HT1080 (cell line): ENCODE data around the gene RNF125. TPM values are rescaled to one million over a fixed set of nuclear protein-coding genes. Genes with fewer than 3 reads are reported as not detected.

ENCODE experiments used
- DNase-seq: peaks from one replicate; pipeline ENCODE4 v3.0.0-alpha.2; 2015; ENCODE audit warnings: low read depth
- total RNA-seq: library from RNA; depleted of rRNA; stranded (reverse); fragments of >200 nt; shearing (Covaris generic); gene quantifications from 2 replicates; pipeline ENCODE4 v1.2.3, GENCODE V29; 2014

Gene RNF125
- total RNA-seq, 1 experiment from 2014 or later = 2.1 TPM

DNA sequence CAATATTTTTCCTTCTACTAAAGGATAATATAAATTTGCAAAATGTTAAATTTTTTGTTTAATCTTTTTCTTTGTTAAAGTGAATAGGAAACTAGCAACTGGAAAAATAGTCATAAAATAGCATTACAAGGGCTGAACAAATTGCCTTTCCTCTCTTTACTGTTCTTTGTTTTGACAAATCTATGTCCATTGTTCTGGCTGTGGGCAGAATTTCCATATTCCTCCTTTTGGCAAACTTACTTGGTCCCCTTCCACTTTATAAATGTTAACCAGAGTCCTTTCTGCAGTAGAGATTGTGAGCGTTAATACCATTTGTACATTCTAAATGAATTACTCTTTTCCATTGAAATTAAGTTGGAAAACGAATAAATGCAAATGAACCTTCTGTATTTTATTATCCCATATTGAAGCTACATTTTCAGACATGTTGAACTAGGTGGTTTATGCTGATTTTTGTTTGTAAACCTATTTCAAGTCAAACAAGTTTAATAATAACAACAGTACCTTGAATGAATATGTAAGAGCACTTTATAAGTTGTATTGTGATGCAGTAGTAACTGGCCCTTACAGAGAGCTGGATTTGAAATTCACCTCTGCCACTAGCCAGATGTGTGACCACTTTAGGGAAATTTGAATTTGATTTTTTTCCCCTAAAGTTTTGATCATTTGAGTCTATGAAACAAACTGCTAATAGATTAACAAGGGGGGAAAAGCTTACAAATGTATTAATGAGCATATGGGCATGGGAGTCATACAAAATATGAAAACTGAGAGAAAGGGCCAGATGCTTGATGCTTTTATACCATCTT lies 3.3 kb downstream of the RNF125 start:
- no peak for DNase-seq

DNA sequence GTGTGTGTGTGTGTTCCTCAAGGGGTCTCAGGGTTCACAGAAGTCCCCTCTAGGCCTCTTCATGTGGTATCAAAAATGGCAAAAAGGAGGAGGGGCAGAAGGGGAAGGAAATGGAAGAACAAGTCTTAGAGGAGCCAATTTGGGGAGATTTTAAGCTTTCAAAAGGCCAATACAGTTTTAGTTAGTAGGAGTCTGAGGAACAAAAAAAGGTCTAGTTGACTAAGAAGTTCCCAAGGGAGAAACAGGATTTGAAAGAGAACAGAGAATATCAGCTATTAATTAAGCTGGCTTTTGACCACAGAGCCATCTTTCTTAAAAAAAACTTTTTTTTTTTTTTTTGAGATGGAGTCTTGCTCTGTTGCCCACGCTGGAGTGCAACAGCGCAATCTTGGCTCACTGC lies 7.1 kb downstream of the RNF125 start:
- DNase-seq = no peak

DNA sequence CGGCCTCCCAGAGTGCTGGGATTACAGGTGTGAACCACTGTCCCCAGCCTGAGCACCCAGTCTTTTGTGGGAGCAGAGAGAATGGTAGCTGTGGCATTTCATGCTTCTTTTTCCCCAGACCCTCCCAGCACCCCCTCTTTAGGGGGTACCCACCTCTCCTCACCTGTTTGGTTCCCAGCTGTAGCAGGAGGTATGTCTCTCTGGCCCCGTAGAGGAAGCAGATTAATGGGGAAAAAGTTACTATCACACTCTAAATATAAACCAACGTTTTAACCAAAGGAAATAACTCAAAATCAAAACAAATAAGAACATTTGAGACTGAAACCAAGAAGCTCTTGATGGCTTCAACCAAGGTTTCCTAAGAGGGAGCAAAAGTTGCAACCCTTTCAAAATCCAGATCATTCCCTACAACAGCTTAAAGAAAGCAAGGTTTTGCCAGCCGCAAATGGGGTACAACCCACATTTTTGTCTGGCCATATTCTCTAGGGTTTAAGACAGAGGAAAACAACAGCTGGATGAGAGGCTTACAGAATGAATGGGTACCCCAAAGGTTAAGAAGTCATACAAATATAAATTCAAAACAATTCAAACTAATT lies 8.0 kb downstream of the RNF125 start:
- DNase-seq = no peak

DNA sequence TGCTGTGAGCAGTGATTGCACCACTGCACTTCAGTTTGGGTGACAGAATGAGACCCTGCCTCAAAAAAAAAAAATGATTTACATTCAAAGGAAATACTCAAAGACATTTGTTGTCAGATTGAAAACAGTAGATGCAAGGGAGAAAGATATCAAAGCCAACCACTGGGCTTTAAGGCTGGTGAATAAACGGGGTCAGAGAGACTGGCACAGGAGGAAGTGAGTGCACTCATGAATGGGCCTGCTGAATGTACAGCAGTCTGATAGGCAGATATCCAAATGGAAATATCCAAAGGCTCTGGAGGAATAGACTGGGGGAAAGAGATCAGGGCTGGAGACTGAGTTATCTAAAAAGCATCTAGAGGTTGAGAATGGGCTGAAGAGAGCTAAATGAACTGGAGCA lies 10.9 kb downstream of the RNF125 start:
- DNase-seq = no peak

DNA sequence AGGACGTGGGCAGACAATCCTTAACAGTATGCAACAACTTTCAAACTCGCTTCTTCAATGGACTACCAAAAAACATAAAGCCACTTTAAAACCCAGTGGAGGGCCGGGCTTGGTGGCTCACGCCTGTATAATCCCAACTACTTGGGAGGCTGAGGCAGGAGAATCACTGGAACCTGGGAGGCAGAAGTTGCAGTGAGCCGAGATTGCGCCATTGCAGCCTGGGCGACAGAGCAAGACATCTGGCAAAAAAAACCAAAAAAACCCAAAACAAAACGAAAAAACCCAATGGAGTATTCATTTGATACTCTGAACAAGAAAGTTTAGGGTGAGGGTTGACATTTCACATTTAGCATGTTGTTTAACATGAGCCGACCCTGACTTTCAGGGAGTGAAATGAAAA lies 14.0 kb downstream of the RNF125 start:
- no peak for DNase-seq

DNA sequence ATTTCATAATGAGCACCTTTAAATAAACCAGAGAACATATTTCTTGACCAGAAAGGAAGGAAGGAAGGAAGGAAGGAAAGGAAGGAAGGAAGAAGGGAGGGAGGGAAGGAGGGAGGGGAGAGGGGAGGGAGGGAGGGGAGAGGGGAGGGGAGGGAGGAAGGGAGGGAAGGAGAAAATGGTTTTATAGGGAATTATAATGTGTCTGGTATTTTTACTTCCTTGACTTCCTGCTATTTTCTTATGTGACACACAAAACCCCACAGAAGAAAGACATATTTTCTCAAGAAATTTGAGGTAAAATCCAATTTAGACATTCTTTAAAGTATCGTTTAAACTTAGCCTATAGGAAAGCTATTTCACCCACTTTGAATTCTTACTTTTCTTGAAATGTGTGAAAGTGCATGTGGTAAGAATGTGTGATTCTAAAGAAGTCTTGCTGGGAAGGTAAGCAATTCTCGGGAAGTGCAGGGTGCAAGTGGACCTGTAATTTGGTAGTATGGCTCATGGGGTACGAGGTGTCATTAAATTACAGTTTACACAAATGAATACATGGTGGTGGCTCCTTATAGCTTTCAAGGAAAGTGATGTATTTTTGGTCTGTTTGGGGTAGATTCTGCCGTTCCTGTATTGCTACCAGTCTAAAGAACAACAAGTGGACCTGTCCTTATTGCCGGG lies 18.0 kb downstream of the RNF125 start:
- no peak for DNase-seq

DNA sequence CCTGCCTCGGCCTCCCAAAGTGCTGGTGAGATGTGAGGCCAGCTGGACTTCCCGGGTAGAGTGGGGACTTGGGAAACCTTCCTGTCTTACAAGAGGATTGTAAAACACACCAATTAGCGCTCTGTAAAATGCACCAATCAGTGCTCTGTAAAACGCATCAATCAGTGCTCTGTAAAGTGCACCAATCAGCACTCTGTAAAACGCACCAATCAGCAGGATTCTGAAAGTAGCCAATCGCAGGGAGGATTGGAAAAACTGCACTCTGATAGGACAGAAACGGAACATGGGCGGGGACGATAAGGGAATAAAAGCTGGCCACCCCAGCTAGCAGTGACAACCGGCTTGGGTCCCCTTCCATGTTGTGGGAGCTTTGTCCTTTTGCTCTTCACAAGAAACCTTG lies 19.0 kb downstream of the RNF125 start:
- DNase-seq = no peak

DNA sequence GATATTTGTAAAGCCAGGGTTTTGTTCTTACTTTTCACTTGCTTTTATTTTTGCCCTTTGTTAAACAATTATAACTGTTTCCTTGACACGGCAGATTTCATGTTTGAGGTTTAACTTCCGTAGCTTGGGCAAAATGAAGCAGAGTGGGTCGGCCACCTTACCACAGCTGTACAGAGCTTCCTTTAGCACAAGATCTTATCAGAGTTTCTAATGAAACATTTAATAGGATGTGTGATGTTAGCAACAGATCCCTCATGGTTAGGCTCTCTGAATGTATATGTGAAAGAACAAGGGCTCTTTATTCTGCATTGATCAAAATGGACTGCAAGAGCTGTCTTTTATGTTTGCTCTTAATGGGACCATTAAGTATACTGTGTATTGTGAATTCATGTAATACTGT lies 22.3 kb downstream of the RNF125 start:
- DNase-seq = no peak

DNA sequence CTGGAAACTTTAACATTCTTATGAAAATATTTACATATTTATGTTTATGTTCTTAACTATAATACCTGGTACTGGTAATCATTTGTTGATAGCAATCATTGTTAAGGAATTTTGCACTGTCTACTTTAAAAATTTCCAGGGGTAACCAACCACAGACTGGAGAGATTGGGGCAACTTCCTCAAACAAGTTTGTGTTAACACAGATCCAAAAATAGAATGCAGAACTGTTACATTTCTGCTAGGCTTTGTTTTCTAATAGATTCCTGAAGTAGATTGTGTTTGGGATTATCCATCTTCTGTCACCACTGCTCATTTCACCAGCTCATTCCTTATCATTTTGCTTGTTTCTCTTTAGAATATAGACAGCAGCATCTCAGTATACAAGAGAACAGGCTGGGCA lies 23.7 kb downstream of the RNF125 start:
- DNase-seq = no peak

DNA sequence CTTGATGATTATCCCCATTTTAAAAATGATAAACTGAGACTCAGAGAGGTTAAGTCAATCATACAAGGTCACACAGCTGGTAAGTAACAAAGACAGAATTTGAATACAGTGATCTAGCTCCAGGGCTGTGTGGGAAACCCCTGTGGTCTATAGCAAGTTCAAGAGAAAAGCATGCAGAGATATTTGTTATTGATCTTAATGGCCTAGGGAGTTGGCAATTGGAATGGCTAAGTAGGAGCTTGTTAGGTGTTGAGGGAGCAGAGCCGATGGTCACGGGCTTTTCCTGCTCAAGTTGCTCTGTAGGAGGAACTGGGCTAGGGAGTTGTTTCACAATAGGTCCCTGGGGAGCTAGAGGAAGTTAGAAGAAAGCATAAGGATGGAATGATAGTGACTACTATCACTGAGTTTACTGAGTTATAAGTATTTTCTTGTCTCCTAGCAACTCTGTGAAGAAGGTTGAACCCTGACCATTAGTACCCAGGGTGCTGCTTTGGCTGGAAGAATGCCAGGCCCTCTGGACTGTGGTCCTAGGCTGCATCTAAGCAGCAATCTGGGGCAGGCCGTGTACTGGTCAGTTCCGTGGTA lies 30.0 kb downstream of the RNF125 start:
- DNase-seq = peak; percentile 3

DNA sequence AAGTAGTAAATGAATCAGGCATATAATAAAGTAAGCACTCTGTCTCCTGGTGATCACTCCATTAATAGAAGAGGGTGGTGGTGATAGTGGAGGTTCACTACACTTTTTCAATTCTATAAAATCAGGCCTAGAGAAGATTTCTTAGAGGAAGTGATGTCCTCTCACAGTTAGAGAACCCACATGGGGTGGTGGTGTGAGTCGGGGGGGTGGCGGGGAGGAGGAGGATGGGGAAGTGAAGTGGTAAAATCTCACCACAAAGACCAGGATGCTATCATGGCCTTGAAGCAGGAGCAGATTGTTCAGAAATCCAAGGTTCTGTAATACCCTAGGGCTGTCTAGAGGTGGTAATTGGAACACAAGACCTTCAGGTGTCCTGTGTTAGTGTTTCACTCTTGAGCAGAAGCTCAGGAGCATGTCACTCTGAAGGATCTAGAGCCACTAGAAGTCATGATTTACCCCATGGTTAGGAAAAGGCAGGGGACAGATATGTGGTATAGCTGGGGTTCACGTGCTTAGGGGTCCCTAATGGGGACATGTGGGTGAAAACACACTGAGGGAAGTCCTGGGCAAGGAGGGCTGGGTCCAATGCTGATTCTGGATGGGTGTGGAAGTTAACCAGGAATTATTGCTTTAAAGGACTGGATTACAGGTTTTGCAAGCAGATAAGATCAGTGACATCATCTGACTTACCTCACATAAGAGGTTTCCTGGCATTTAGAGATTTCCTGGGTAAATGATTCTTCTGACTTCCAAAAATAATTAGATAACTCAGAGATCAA lies 31.0 kb downstream of the RNF125 start:
- DNase-seq = no peak

DNA sequence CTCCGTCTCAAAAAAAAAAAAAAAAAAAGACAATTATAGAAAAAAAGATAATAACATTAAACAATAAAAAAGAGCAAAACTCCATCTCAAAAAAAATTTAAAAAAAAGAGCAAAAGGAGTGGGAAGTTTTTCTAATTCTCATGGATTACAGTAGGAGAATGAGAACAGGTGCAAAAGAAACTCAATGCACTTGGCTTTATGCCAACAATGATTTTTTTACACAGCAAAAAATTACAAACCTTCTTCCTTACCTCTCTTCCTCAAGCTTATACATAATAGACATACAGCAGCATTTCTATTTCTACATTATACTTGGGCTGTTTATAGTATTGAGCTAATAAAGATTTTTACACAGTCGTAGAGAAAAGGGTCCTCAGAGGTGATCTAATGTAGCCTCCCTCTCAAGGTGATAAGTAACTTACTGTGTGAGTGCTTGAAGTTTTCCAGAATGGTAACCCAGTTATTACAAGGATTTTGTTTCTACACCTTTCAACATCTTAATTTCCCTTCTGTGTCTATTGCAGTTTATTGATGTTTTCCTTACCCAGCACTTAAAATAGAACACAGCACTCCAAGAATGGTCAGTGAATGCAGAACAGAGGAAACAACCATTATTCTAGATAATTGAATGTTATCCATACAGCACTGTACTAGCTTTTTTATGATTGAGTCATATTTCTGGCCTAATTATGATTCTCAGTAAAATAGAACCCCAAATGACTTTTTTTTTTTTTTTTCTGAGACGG lies 38.2 kb downstream of the RNF125 start:
- DNase-seq = no peak

DNA sequence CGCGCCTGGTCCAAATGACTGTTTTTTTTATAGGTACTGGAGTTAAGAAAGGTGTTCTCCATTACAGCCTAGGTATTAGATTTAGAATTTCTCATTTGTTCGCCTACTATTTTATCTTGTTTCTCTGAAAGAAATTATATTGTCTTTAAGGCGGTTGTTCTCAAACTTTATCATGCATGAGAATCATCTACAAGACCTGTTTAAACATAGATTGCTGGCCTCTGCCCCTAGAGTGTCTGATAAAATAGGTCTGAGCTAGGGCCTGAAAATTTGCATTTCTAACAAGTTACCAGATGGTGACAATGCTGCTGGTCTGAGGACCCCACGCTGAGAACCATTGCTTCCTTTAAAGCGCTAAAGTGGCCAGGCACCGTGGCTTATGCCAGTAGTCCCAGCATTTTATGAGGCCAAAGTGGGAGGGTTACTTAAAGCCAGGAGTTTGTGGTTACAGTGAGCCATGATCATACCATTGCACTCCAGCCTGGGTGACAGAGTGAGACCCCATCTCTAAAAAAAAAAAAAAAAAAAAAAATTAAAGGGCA lies 39.1 kb downstream of the RNF125 start:
- DNase-seq = no peak

DNA sequence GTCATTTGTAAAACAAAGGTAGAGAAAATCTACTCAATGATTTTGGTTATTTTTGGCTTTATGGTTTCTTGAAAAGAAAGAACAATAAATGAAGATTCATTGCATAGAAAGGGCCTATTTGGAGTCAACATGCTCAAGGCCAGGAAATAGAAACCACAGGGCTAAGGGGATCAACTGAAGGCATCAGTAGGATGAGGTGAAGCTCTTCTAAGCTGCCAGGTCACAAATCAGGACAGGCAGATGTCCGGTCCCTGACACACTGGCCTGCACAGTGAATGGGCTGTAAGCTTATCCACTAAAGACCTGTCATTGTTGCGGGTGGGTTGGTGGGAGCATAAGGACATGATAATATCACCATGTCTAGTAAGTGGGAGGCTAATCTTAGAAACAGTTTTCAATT lies 41.4 kb downstream of the RNF125 start:
- no peak for DNase-seq

DNA sequence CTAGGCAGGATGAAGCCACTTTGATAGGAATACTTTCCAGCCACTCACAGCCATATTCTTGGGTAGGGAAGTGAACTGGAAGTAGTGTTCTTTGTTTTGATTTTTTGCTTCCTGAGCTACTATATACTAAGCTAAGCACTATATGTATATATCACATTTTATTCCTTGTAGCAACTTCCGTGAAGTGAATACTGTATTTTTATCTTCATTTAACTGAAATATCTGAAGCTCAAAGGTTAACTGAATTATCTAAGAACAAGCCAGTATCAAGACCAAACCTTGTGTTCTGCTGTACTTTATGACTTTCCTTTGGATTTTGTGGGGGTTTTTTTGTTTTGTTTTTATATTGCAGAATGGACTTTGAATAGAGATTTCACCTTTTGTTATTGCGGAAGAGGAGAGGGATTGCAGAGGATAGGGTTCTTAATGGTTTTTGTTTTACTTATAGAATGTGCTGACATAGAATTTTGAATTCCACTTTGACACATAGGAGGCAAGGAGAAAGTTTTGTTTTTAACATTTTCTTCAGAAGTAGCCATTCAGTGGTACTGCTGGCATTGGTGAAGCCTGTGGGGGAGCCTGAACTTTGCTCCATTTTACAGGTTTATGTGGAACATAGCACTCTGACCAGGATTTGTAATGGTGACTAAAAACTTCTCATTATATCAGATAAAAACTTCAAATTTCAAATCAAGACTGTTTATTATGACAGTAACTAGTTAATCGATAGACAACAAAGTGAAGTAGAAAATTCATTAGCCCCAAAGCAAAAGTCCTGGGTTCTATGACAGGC lies 48.9 kb downstream of the RNF125 start:
- DNase-seq = no peak

DNA sequence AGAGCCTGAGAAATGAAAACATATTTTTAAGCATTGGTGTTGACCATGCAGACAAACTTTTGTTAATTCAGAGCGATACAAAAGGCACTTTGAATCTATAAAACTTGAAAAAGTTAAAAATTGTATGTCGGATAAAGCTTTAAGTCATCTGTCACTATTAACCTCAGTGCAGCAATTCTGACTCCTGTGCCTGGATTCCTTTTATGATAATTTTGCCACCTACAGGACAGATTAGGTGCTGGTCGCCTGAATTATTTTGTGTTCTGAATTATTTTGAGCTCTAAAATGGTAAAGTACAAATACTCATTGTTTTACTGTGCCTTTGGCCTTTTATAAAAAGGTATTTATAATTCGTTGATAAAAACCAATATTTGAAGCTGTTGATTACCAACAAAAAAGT lies 53.7 kb downstream of the RNF125 start:
- no peak for DNase-seq

DNA sequence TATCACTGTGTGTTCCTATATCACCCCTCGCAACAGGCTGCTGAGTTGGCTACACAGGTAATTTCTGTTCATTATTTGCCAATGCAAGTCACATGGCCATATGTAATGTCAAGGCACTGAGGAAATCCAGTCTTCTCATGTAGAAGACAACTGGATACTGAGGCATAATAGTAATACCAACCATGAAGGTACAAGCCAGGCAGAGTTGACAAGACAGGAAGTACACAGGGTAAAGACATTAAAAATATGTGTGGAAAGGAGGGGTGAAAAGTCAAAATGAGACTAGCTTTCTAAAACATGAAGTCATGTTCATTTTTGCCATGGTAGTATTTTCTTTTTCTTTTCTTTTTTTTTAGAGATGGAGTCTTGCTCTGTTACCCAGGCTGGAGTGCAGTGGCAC lies 55.6 kb downstream of the RNF125 start:
- DNase-seq = no peak

DNA sequence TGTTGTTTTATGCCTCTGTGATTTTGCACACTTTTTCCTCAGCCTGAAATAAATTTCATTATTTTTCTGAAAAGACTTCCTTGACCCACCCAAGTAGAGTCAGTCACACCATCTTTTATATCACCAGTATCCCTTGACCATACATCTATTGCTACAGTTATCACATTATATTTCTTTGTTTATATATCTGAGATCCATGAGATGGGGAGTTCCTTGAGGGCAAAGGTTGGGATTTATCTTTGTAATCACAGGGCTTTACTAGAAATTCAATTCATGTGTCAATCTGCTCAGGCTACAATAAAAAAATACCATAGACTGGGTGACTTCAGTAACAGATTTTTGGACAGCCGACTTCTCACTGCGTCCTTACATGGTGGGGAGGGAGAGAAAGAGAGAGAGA lies 60.2 kb downstream of the RNF125 start:
- no peak for DNase-seq

DNA sequence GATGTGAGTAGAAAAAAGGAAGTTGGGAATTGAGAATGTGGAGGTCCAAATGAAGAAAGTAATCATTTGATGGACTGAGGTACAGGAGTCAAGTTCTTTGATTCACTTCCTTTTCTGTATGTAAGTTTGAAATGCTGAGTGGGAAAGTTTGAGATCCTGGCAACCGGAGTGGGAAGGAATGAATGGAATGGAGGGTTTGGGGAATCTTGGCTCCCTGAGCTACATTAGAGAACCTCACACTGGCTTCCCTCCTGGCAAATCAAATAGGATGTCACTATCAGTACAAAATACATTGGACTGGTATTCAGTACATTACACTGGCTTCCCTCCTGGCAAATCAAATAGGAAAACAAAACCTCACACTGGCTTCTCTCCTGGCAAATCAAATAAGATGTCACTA lies 63.3 kb downstream of the RNF125 start:
- no peak for DNase-seq

DNA sequence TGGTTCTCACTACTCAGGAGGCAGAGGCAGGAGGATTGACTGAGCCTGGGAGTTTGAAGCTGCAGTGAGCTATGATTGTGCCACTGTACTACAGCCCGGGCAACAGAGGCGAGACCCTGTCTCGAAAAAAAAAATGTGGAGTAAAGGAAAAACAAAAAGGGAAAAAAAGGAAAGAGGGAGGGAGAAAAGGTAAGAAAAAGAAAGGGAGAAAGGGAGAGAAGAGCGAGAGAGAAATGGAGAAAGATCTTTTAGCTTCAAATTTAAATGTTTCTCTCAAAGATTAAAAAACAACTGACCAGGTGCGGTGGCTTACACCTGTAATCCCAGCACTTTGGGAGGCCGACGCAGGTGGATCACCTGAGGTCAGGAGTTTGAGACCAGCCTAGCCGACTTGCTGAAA lies 65.2 kb downstream of the RNF125 start:
- DNase-seq = no peak
